A549 (cell line): ENCODE results near the gene AP1S2. TPM values are rescaled to one million over a fixed set of nuclear protein-coding genes. Genes with fewer than 3 reads are reported as not detected.

ENCODE experiments used
- ATAC-seq, 2 experiments: fragments of 200-7000 bp in 1 of 2; fragments of >200 bp in 1 of 2; cut with Nextera tagmentation in 1 of 2; cut with Tn5 transposase in 1 of 2; 3 replicates each; pipeline versions ENCODE4 v1.8.0 to v1.9.1; 2018 to 2020; ENCODE audit warnings: mild to moderate bottlenecking in 1 of 2, moderate library complexity in 1 of 2
- CTCF ChIA-PET: fragments of 300-600 bp; sonication (Branson Sonifier 250); formaldehyde crosslinking; extraction: SDS; loops from one replicate; lab custom pipeline; 2021; ENCODE audit warnings: antibody characterized with exemption, inconsistent platforms; lab: Yijun Ruan, JAX
- POLR2A ChIA-PET: fragments of 350-600 bp; formaldehyde crosslinking; extraction: SDS; loops from one replicate; lab custom pipeline; 2021; ENCODE audit warnings: antibody characterized with exemption, inconsistent platforms; lab: Yijun Ruan, JAX
- DNase-seq, 2 experiments: peaks; one replicate each; pipeline versions ENCODE4 v3.0.0 to v3.0.0-alpha.2; 2011 to 2016; ENCODE audit warnings: low read depth in 1 of 2, low spot score in 1 of 2
- FAIRE-seq: peaks from 2 replicates; lab custom pipeline; 2011; peaks lifted over from hg19 to GRCh38; lab: Jason Lieb, UNC
- H3K27ac ChIP-seq, 2 experiments: fragments of >200 bp; sonication (Bioruptor Twin); formaldehyde crosslinking; 3 replicates each; pipeline ENCODE4 v1.5.1; 2016 to 2017
- H3K4me1 ChIP-seq: fragments of >200 bp; sonication (Bioruptor Twin); formaldehyde crosslinking; 3 replicates; pipeline ENCODE4 v1.6.1; 2016
- H3K4me2 ChIP-seq: fragments of >200 bp; sonication (Bioruptor Twin); formaldehyde crosslinking; 3 replicates; pipeline ENCODE4 v1.6.1; 2016
- H3K4me3 ChIP-seq: fragments of >200 bp; sonication (Bioruptor Twin); formaldehyde crosslinking; 3 replicates; pipeline ENCODE4 v1.5.1; 2016
- H3K9me3 ChIP-seq: fragments of >200 bp; sonication (Bioruptor Twin); formaldehyde crosslinking; 3 replicates; pipeline ENCODE4 v1.6.1; 2016
- CBX8 ChIP-seq: fragments of 200-600 bp; sonication (generic); IDR thresholded peaks from 2 replicates; pipeline ENCODE4 v1.6.1; 2016
- CEBPB ChIP-seq, 2 experiments: fragments of >200 bp in 1 of 2; sonication (Bioruptor Twin) in 1 of 2; formaldehyde crosslinking in 1 of 2; IDR thresholded peaks; 2 replicates each; pipeline ENCODE4 v1.6.1; 2012 to 2016
- CHD2 ChIP-seq: fragments of 150-350 bp; IDR thresholded peaks from 2 replicates; pipeline ENCODE4 v1.6.1; 2014; ENCODE audit warnings: low read length; ENCODE audit not compliant: partially characterized antibody
- CHD4 ChIP-seq: fragments of 200-600 bp; sonication (generic); IDR thresholded peaks from 2 replicates; pipeline ENCODE4 v1.6.1; 2016; ENCODE audit warnings: antibody characterized with exemption, mild to moderate bottlenecking, borderline replicate concordance
- EP300 ChIP-seq, 2 experiments: fragments of >200 bp; sonication (Bioruptor Twin); formaldehyde crosslinking; IDR thresholded peaks; 2 replicates in 1 of 2; 3 replicates in 1 of 2; pipeline ENCODE4 v1.6.1; 2016 to 2017
- FOSB ChIP-seq: fragments of 250-450 bp; sonication (Bioruptor Pico); IDR thresholded peaks from 2 replicates; pipeline ENCODE4 v1.5.0; 2020; ENCODE audit warnings: mild to moderate bottlenecking, moderate library complexity
- FOSL2 ChIP-seq, 2 experiments: fragments of 450-650 bp in 1 of 2; fragments of >200 bp in 1 of 2; sonication (Bioruptor Twin) in 1 of 2; formaldehyde crosslinking; IDR thresholded peaks; 2 replicates each; pipeline versions ENCODE4 v1.5.0 to v1.6.1; 2016 to 2020; ENCODE audit warnings: mild to moderate bottlenecking in 1 of 2, moderate library complexity in 1 of 2
- FOXS1 ChIP-seq: fragments of 250-450 bp; sonication (Bioruptor Pico); IDR thresholded peaks from 2 replicates; pipeline ENCODE4 v1.5.0; 2020; ENCODE audit warnings: mild to moderate bottlenecking, moderate library complexity
- GATA3 ChIP-seq: IDR thresholded peaks from 2 replicates; pipeline ENCODE4 v1.6.1; 2012; ENCODE audit warnings: borderline replicate concordance
- HDAC2 ChIP-seq: fragments of 200-600 bp; sonication (generic); IDR thresholded peaks from 2 replicates; pipeline ENCODE4 v1.6.1; 2016
- JUN ChIP-seq, 2 experiments: fragments of >200 bp; sonication (Bioruptor Twin); formaldehyde crosslinking; IDR thresholded peaks; 2 replicates in 1 of 2; 3 replicates in 1 of 2; pipeline ENCODE4 v1.6.1; 2016 to 2017
- JUNB ChIP-seq: fragments of >200 bp; sonication (Bioruptor Twin); formaldehyde crosslinking; IDR thresholded peaks from 2 replicates; pipeline ENCODE4 v1.6.1; 2016
- KDM1A ChIP-seq: fragments of 200-600 bp; sonication (generic); IDR thresholded peaks from 2 replicates; pipeline ENCODE4 v1.6.1; 2016; ENCODE audit warnings: low read depth, mild to moderate bottlenecking
- KDM5A ChIP-seq: fragments of 200-600 bp; sonication (generic); IDR thresholded peaks from 2 replicates; pipeline ENCODE4 v1.6.1; 2016; ENCODE audit warnings: antibody characterized with exemption, mild to moderate bottlenecking
- MAFK ChIP-seq: fragments of 450-650 bp; IDR thresholded peaks from 2 replicates; pipeline ENCODE4 v1.6.1; 2014; ENCODE audit not compliant: partially characterized antibody
- MAZ ChIP-seq: fragments of 150-350 bp; IDR thresholded peaks from 2 replicates; pipeline ENCODE4 v1.6.1; 2014; ENCODE audit warnings: antibody characterized with exemption, low read depth, low read length, borderline replicate concordance
- NFE2L2 ChIP-seq: fragments of 150-350 bp; conservative IDR thresholded peaks from 2 replicates; pipeline ENCODE4 v1.6.1; 2014; ENCODE audit warnings: low read length
- PHF8 ChIP-seq: fragments of 200-600 bp; sonication (generic); IDR thresholded peaks from 2 replicates; pipeline ENCODE4 v1.6.1; 2016; ENCODE audit warnings: low read depth, mild to moderate bottlenecking, antibody characterized with exemption, moderate library complexity, borderline replicate concordance
- POLR2A ChIP-seq: IDR thresholded peaks from 2 replicates; pipeline ENCODE4 v1.6.1; 2012; ENCODE audit warnings: mild to moderate bottlenecking, low read length
- POLR2AphosphoS2 ChIP-seq: conservative IDR thresholded peaks from 2 replicates; pipeline ENCODE4 v1.6.1; 2012; ENCODE audit warnings: low read length, improper control_type of control experiment, inconsistent platforms
- RARB ChIP-seq: fragments of 250-450 bp; sonication (Bioruptor Pico); IDR thresholded peaks from 2 replicates; pipeline ENCODE4 v1.8.0; 2021; ENCODE audit warnings: mild to moderate bottlenecking, moderate library complexity
- SMC3 ChIP-seq: fragments of >200 bp; sonication (Bioruptor Twin); formaldehyde crosslinking; IDR thresholded peaks from 3 replicates; pipeline ENCODE4 v1.6.1; 2018; ENCODE audit warnings: inconsistent platforms
- SREBF2 ChIP-seq: fragments of 450-650 bp; IDR thresholded peaks from 2 replicates; pipeline ENCODE4 v1.6.1; 2014; ENCODE audit warnings: mild to moderate bottlenecking, moderate library complexity
- TFCP2L1 ChIP-seq: fragments of 250-450 bp; sonication (Bioruptor Pico); IDR thresholded peaks from 2 replicates; pipeline ENCODE4 v1.5.0; 2021; ENCODE audit warnings: mild to moderate bottlenecking
- TP53 ChIP-seq: fragments of 250-450 bp; sonication (Bioruptor Pico); IDR thresholded peaks from 2 replicates; pipeline ENCODE4 v1.5.0; 2021; ENCODE audit warnings: mild to moderate bottlenecking, moderate library complexity
- ZSCAN20 ChIP-seq: fragments of 250-450 bp; sonication (Bioruptor Pico); IDR thresholded peaks from 2 replicates; pipeline ENCODE4 v1.8.0; 2022; ENCODE audit warnings: mild to moderate bottlenecking, moderate library complexity
- WGBS: methylation state at CpG from one replicate; pipeline ENCODE4 v1.1.6; 2017; ENCODE audit errors: missing lambda C conversion rate; 5-methylcytosine and 5-hydroxymethylcytosine counted together
- polyA plus RNA-seq, 4 experiments: library from polyadenylated mRNA; depleted of rRNA in 3 of 4; stranded (reverse); fragments of >200 nt; fragmentation: RNase III in 1 of 4; extraction: RNeasy Plus Mini Kit Qiagen cat#74134 plus additional on column Dnase treatment in 1 of 4; gene quantifications; 2 replicates in 3 of 4; 3 replicates in 1 of 4; pipeline ENCODE4 v1.2.3, GENCODE V29; 2011 to 2017
- TF ChIP-seq, protein P1 (sequence below): fragments of 150-350 bp; IDR thresholded peaks from 2 replicates; pipeline ENCODE4 v1.6.1; 2014; ENCODE audit warnings: low read depth, mild to moderate bottlenecking, low read length
- TF ChIP-seq, protein P2 (sequence below): IDR thresholded peaks from 2 replicates; pipeline ENCODE4 v1.6.1; 2012
- TF ChIP-seq, protein P3 (sequence below): IDR thresholded peaks from 2 replicates; pipeline ENCODE4 v1.6.1; 2012; ENCODE audit warnings: low read depth, borderline replicate concordance
- TF ChIP-seq, protein P4 (sequence below): fragments of >200 bp; sonication (Bioruptor Twin); formaldehyde crosslinking; IDR thresholded peaks from 2 replicates; pipeline ENCODE4 v1.6.1; 2016

Gene AP1S2
- polyA plus RNA-seq, 2 of the 4 experiments (the other 2 are of a cell fraction), result 17.1 to 18.5 TPM

DNA sequence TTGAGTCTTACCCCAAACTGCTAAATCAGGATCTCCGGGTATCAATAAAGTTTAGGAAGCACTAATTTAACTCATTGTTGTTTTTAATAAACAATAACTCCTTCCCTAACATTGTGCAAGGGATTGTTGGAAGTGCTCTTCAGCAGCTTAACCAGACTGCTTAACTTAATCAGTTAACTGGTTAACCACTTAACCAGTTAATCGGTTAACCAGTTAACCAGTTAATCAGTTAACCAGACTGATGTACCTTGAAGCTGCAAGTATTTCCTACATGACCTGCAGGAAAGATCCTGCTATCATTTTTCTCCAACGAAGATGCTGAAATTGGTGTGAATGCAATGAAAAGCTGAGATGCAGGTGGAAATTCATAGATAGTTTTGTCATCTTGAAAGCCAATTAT, 40.1 kb upstream of the AP1S2 start:
- 4% methylated on average over 3 of the region's 3 CpGs for WGBS
- ChIA-PET POLR2A (no interaction called here), CTCF (interaction anchor here (1.1 kb wide), 1 partner anchor 35 kb away, joined by 3 read pairs; no protein-coding TSS in a partner anchor)
- Histone ChIP-seq H3K4me2 (no peak overlapping the region), H3K4me3 (no peak overlapping the region), H3K4me1 (no peaks in the 10 kb centered on the region), H3K9me3 (no peaks in the 10 kb centered on the region), H3K27ac (no peak overlapping the region)
- DNase-seq (no peak), ATAC-seq (no peak), FAIRE-seq (no peak)
- TF ChIP-seq ZSCAN20, result no peak
- no peak for TF ChIP-seq KDM1A
- TF ChIP-seq CHD2, result no peak
- TF ChIP-seq, protein P1, sequence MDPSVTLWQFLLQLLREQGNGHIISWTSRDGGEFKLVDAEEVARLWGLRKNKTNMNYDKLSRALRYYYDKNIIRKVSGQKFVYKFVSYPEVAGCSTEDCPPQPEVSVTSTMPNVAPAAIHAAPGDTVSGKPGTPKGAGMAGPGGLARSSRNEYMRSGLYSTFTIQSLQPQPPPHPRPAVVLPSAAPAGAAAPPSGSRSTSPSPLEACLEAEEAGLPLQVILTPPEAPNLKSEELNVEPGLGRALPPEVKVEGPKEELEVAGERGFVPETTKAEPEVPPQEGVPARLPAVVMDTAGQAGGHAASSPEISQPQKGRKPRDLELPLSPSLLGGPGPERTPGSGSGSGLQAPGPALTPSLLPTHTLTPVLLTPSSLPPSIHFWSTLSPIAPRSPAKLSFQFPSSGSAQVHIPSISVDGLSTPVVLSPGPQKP, result no peak
- TF ChIP-seq JUNB, result no peak
- TF ChIP-seq CBX8, result no peak
- no peak for TF ChIP-seq FOSB (CRISPR knock-in tag)
- TF ChIP-seq PHF8, result no peak

DNA sequence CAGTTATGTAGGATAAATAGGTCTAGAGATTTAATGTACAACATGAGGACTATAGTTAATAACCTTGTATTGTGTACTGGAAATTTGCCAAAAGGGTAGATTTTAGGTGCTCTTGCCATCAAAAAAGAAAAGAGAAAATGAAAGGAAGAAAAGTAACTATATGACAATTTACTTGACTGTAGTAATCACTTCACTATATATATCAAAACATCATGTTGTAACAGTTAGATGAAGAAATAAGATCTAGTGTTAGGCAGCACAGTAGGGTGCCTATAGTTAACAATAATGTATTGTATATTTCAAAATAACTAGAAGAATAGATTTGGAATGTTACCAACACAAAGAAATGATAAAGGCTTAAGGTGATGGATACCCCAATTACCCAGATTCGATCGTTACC, 35.9 kb upstream of the AP1S2 start:
- CTCF ChIA-PET, result no interaction called here

DNA sequence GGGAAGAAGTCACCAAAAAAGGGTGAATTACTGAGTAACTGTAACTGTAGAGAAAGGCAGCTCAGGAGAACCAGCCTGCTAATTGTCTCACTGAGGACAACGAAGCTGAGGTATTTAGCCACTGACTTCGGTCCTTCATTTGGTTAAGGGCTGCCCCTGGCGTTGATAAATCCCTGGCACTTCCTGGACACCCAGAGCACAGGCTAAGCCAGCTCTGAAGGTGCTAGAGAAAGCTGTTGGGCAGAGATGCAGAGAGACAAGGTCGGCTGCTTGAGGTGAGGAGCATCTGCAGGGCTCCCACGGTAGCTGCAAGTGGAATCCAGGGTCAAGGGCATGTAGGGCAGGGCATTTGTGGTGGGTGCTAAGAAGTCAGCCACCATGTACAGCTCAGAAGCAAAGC, 33.4 kb upstream of the AP1S2 start:
- Histone ChIP-seq H3K4me2 (no peak overlapping the region), H3K4me1 (no peaks in the 10 kb centered on the region), H3K9me3 (no peaks in the 10 kb centered on the region), H3K4me3 (no peak overlapping the region), H3K27ac (no peak overlapping the region)
- ChIA-PET CTCF (interaction anchor here (1.4 kb wide), 1 partner anchor 21 kb away, joined by 3 read pairs; no protein-coding TSS in a partner anchor), POLR2A (no interaction called here)
- 11% methylated on average over 5 of the region's 5 CpGs for WGBS
- FAIRE-seq, result no peak
- no peak for ATAC-seq
- DNase-seq, result no peak
- TF ChIP-seq ZSCAN20 (no peak), PHF8 (no peak), KDM5A (no peak), EP300 (IDR thresholded peaks at IDR 0.05) (no peak), KDM1A (no peak), MAFK (no peak), MAZ (no peak), TFCP2L1 (CRISPR knock-in tag) (no peak), NFE2L2 (no peak), CEBPB (IDR thresholded peaks at IDR 0.05) (no peak), JUNB (no peak), JUN (IDR thresholded peaks at IDR 0.05) (no peak), SMC3 (no peak)
- TF ChIP-seq, protein P2, sequence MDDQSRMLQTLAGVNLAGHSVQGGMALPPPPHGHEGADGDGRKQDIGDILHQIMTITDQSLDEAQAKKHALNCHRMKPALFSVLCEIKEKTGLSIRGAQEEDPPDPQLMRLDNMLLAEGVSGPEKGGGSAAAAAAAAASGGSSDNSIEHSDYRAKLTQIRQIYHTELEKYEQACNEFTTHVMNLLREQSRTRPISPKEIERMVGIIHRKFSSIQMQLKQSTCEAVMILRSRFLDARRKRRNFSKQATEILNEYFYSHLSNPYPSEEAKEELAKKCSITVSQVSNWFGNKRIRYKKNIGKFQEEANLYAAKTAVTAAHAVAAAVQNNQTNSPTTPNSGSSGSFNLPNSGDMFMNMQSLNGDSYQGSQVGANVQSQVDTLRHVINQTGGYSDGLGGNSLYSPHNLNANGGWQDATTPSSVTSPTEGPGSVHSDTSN, result no peak
- TF ChIP-seq, protein P3, sequence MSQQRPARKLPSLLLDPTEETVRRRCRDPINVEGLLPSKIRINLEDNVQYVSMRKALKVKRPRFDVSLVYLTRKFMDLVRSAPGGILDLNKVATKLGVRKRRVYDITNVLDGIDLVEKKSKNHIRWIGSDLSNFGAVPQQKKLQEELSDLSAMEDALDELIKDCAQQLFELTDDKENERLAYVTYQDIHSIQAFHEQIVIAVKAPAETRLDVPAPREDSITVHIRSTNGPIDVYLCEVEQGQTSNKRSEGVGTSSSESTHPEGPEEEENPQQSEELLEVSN, result no peak

More for the DNA sequence above, 35.9 kb upstream of the AP1S2 start:
- peak; percentile 43 for FAIRE-seq
- 80% methylated on average over 2 of the region's 2 CpGs for WGBS
- Histone ChIP-seq H3K4me3 (no peak overlapping the region), H3K4me2 (no peak overlapping the region), H3K4me1 (no peaks in the 10 kb centered on the region), H3K27ac (no peak overlapping the region), H3K9me3 (no peaks in the 10 kb centered on the region)
- POLR2A ChIA-PET, result no interaction called here
- TF ChIP-seq, protein P1, result no peak
- no peak for TF ChIP-seq POLR2AphosphoS2
- no peak for TF ChIP-seq FOXS1
- TF ChIP-seq CHD4, result no peak
- TF ChIP-seq TP53, result no peak
- TF ChIP-seq FOSL2 (IDR thresholded peaks at IDR 0.05), result no peak
- TF ChIP-seq FOSL2 (CRISPR knock-in tag; IDR thresholded peaks at IDR 0.05), result no peak
- TF ChIP-seq RARB (CRISPR knock-in tag), result no peak
- no peak for TF ChIP-seq GATA3
- no peak for TF ChIP-seq SREBF2
- TF ChIP-seq FOSB (CRISPR knock-in tag), result no peak
- no peak for TF ChIP-seq PHF8
- TF ChIP-seq POLR2A, result no peak
- TF ChIP-seq HDAC2, result no peak
- TF ChIP-seq, protein P3, result no peak
- TF ChIP-seq, protein P4, sequence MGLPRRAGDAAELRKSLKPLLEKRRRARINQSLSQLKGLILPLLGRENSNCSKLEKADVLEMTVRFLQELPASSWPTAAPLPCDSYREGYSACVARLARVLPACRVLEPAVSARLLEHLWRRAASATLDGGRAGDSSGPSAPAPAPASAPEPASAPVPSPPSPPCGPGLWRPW, result no peak
- DNase-seq, result no peak
- no peak for ATAC-seq
